GM18858 (cell line): ENCODE measurements around the gene CAMK4.

ENCODE experiments used
- ATAC-seq: cut with Tn5 transposase; IDR thresholded peaks from one replicate; pipeline ENCODE4 v1.9.1; 2021; ENCODE audit not compliant: unreplicated experiment

CAMK4 gene

DNA sequence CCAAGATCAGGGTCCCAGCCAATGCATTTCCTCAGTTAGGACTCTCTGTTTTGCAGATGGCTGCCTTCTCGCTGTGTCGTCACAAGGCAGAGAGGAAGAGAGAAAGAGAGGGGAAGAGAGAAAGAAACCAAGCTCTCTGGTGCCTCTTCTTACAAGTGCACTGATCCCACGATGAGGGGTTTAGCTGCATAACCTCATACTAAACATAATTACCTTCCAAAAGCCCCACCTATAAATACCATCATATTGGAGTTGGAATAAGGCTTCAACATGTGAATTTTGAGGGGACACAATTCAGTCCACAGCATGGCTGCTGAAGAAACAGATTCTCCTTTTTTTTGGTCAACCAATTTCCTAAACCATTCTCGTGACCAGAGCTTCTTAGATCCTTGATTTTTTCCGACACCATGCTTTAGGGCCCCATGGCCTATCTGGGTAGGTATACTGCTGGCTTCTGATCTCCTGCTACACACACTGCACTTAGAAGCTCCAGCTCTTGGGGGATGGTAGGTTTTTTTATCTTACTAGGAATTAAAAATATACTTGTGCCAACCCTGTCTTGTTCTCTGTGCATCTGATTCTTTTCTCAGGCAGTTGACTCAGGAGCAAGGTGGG lies 5.1 kb downstream of the CAMK4 start:
- ATAC-seq = no peak

DNA sequence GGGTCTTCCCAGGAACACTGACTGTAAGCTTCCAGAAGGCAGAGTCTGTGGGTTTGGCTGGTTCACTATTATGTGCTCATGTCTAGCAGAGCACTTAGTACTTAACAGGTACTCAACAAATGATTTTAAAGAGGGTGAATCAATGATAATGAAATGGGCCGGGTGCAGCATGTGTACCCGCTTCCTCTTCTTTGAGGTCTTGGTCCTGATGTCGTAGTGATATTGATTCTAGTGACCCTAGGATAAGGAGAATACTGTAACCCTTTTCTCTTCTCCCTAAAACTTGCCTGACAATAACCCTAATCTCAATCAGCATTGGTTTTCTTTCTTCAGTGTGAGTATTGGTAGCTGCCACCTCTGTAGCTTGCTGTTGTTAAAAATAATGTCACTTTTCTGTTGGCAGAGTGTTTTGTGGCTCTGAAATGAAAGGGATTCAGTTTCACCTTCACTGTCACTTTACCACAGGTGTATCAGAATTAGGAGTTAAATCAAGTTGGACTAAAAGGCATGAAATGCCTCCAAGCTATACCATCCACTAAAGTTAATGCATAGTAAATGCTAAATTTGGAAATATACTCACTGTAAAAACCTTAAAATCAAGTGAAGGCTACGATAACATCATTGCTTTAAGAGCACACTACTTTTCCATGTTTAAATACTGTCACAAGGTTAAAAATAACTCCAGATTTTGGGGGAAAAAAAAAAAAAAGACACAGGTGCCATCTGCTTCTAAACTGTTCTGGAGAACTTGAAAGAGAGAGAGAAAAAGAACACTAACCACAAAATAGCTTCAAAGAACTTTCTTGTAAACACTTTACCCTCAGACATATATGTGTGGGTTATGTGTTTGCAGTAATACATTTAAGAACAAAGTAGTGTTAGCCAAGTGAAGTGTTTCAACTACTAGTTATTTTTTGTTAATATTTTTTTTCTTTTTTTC lies 6.0 kb downstream of the CAMK4 start:
- ATAC-seq = peak; percentile 23

DNA sequence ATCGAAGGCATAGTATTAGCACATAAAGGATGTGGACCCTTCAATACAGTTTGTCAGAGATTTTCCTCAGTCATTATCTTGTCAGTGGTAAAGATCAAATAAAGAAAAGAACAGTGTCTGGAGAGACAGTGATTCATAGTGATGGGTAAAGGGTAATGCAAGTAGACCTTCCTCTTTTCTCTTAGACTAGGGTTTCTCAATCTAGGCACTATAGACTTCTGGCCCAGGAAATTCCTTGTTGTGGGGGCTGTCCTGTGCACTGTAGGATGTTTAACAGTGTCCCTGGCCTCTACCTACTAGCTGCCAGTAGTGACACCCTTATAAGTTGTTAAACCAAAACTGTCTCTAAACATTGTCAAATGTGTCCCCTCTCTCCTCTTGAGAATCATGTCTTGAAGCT lies 6.9 kb downstream of the CAMK4 start:
- no peak for ATAC-seq

DNA sequence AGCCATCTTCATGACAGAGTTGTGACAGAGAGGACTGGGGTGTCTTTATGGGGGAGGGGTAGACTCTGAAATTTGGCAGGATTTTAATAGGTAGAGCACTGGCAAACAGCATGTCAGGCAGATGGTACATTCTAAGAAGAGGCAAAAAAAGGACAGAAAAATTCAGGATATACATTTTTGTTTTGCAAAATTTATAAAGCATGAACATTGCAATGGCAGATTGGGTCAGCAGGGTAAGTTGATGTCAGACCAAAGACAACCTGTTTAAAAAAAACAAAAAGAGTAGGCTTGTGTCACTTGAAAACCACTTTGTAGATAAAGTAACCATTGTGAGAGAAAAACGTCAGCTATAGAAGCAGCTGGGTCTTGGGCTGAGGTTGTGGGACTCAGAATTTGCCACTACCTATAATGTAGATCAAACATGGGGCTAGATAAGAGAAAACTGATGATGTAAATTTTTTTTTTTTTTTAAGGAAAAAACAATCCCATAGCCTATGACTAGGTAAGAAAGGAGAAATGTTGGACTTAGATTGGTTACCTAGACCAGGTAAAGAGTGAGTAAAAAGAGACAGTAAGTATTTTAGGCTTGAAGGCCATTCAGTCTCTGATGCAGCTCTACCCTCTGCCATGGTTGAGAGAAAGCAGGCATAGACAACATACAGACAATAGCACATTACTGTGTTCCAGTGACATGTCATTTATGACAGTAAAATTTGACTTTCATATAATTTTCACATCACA lies 8.3 kb downstream of the CAMK4 start:
- ATAC-seq = no peak

DNA sequence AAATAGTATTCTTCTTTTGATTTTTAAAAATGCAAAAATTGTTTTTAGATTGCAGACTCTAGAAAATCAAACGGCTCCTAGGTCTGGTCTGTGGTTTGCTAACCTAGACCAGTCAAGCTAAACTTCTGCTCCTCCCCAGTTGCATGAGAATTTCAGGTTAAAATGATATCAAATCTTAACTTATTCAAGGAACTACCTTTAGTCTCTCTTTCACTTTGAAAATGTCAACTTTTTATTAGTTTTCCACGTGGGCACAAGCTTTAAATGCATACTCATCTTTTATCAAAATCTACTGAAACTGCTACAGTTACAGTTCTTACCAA lies 8.8 kb downstream of the CAMK4 start:
- no peak for ATAC-seq

DNA sequence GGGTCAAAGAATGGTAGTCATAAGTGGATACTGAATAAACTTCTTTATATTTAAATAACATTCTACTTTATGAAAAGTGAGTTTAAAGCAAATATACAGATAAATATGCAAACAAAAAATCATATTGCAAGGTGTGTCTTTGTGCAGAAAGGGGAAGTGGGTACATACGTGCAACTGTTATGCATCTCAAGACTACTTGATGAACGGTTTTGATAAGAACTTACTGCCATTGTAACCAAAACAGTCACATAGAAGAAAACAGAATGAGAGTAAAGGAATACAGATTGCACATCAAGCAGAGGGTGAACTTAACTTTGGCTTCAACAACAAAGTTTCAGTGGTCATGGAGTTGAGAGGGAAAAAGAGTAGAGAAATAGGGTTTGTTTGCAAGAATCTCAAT lies 9.9 kb downstream of the CAMK4 start:
- peak; percentile 36 for ATAC-seq

DNA sequence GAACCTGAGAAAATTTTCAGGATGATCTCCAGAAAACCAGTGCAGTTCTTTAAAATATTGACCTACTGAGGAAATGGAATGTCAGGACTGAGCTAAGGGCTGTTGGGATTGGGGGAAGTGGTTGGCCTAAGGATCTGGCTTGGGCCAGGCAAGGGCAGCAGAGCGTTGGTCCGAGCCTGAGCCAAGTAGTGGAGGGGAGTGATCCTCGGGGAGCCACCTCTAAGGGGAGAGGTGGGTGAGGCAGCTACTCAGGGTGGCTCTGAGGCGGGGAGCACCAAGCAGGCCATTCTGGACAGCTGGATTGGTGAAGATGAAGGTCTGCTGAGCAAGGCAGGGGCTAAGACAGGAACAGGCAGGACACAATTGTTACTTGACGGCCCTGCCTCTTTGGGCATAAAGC lies 11.5 kb downstream of the CAMK4 start:
- no peak for ATAC-seq

DNA sequence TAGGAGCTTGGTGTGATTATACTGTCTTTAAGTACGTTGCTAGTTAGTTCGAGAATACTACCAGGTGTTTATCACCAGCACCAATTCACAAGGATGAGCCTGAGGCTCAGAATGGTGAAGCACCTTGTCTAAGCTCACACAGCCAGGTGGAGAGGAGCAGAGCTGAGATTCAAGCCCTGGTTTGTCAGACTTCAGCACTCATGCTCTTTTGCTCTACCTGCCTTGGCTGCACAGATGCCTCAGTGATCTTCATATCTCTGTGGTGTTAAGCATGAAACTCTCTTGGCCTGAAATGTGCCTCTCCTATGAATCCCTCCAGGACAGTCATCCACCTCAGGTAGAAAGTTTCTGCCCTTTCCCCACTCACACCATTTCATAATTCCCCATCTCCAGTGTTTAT lies 12.2 kb downstream of the CAMK4 start:
- no peak for ATAC-seq

DNA sequence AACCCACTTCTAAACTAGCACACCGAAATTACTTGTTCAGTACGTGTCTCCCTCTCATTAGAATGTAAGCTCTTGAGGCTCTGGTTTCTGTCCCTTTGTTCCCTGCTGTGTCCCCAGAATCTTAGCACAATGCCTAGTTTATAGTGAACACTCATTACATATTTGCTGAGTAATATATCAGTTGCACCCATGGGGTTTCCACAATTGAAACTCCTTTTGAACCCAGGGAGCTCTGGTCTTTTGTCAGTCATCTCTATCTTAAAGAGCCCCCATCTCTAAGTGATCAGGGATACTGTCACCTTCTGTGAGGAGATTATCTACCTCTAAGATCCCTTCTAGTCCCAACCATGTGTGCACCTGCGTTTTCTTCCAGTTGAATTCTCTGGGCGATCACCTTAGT lies 12.8 kb downstream of the CAMK4 start:
- no peak for ATAC-seq

DNA sequence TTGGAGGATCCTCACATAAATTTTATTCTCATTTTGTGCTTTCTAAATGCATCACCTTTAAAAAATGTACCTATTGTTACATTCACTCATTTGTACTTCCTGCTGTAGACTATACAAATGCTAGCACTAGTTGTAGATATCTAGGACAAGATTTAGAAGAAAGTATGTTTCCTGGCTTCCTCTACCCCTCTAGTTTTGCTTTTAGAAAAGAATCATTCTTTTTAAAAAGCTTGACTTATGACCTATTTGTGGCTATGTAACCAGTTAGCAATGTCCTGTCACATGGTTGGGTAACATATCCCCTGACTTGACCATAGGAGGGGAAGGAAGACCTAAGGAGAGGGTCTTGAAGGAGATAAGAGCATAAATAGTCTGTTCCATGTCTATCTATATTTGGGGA lies 13.3 kb downstream of the CAMK4 start:
- no peak for ATAC-seq

DNA sequence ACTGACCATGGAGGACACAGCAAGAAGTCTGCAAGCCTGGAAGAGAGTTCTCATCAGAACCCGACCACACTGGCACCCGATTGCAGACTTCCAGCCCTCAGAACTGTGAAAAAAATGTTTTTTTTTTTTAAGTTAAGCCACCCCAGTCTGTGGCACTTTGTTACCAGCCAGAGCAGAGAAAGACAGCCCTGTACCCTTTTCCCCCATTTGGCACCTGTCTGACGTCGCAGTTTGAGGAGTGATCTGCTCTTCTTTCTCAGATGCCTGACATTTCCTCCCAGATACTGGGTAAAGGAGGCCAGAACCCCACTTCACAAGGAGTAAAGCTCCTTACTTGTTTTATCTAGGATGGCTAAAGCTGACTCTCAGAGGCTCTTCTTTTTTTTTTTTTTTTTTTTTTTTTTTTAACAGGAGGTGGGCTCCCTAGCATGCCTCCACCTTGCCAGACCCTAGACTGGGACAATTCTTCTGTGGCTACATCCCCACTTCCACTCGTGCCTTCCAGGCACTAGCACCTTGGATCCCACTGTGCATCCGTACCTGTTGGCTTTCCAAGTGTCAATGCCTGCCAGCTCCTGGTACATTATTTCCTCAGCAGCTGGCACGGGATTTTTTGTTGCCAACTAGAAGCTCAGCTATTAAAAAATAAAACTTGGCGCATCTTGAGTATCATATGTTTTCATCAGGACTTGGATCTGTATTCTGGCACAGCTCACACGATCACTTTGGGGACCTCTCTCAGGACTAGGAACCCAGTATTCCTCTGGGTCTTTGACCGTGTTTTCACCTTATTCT lies 14.4 kb downstream of the CAMK4 start:
- ATAC-seq = no peak

DNA sequence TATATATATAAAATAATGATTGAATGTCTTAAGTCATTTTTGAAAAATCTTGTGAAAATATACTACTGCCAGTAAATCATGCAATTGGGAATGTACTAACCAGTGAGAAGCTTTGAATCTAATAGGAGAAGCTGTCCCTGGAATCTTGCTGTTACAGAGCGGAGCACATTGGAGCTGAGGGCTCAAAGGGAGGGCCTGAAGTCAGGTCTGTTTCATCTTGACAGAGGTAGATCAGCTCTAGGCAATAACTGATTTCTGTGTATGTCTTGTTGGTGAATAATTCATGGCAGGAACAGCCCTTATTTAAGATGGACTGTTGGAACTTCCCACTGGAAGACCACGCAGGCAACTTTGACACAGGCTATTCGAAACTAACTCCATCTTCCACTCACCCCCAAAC lies 17.5 kb downstream of the CAMK4 start:
- no peak for ATAC-seq

DNA sequence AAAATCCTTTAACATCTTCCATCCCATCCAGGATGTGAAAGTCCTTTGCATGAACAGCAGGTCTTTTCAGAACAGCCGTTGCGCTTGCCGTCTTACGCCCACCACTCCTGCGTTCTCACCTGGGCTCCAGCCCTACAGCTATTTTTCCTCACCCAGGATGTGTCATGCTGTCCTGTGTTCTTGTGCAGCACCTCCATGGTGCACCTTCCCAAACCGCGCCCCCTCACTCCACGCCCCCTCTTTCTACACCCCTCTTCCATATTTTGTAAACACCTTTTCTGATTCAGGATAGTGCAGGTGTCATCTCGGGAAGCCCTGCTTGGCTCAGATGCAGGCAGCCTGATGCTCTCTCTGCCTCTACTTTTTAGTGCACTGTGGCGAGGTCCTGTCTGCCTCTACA lies 18.4 kb downstream of the CAMK4 start:
- ATAC-seq = no peak

DNA sequence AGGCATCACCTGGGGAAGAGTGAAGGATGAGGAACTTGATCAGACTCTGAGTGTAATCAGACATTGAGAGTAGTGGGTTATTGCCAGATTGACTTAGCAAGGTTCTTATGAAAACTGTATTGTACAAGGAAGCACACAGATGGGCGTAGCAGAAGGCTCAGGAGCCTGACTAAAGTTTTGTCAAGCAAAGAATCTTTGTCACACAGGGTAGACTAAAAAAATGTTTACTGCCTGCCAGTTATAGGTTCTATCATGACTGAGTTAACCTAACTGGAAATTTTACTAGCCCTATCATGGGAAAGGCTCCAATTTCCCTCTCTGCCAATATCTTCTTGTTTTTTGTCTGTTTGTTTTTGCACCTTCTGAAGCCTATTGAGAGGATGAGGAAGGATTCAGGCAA lies 19.1 kb downstream of the CAMK4 start:
- no peak for ATAC-seq

DNA sequence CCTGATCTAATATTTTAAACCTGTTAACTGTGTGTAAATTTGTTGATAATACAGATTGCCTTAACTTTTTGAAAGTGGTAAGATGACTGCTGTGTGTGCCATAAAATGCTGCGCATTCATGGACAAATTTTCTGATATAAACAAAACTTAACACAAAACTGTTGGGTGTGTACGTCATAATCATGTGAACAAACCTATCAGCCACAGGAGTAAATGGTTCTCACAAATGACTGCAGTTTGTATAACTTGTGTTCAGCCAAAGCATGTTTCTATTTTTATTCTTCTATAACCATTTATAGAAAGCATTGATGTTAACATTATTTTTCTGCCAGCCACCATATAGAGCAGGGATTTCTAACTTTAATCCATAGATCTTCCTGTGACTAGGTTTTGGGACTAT lies 21.5 kb downstream of the CAMK4 start:
- no peak for ATAC-seq

DNA sequence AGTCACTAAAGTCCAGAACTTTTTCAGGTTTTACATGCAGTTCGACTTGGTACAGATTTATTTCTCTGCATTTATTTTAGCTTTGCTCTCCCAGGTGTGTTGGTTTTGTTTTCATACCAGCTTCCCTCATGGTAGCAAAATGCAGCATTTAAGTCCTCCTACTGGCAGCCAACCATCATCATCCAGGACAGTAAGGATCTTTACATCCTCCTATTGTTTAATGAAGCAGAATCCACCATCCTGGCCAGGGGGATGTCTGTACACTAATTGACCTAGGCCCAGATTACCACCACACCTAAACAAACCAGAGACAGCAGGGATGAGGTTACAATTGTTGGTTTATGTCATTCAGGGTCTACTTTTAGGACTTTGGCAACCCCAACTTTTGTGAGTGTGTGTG lies 22.3 kb downstream of the CAMK4 start:
- ATAC-seq = no peak

DNA sequence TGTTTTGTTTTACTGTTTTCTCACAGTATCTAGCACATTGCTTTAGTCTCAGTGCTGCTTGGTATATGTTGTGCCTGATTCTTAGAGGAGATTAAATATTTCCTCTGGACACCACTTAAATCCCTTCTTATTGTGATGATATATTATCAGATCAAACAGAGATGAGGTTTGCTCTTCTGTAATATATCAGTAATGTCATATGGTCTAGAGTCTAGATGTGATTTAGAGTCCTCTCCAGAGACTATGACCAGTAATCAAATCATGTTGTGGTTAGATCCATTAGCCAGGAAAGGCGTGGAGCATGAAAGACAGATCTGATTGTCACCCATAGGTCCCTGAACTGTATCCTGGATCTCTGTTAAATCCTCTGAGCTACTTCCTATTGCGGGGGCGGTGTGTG lies 24.4 kb downstream of the CAMK4 start:
- ATAC-seq = no peak

DNA sequence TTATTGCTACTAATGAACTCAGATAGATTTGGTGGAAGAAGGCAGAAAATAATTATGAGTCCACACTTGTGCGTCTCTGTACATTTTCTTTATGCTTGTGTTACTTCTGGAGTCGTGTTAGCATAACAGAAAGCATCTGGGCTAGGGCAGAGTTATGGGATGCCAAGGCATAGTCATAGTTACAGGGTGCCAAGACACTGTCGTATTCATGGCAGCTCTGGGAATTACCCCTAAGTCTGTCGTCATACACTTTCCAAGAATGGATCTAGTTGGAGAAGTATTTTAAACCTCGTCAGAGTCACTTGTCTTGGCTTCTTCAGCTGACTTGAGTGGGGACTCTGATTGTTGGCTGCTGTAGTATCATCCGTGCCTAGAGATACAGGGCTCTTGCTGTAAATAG lies 27.7 kb downstream of the CAMK4 start:
- ATAC-seq = no peak

DNA sequence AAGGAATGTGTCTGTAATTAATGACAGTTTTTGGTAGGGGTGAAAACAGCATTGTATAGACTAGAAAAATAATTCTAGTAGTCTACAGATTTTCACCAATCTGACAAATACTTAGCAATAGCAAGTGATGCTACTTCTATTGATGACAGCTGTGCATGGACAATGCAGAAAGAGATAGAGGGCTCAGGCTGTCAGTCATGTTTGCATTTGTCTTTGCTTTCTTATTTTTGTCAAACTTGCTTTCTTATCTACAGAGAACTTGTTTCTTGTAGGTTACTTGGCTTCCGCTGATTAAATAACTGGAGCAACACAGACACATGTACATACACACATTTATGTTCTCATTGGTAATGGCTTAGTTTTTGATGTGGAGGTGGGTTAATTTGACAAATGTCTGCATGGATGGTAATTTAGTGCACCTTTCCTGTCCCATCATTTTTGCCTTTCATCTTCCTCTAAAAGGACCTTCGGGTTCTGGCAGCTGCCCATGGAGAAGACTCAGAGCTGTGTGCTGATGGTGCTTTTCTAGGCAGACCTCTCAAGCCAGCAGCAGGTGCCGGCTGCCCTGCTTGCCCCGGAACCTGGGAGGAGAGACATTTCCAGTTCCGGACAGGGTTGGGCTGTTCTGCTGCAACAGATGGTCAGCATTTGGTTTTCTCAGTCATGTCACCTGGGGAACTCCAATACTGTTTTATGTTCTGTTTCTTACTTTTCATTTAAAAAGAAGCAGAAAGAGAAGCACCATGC lies 28.8 kb downstream of the CAMK4 start:
- ATAC-seq = peak; percentile 53

DNA sequence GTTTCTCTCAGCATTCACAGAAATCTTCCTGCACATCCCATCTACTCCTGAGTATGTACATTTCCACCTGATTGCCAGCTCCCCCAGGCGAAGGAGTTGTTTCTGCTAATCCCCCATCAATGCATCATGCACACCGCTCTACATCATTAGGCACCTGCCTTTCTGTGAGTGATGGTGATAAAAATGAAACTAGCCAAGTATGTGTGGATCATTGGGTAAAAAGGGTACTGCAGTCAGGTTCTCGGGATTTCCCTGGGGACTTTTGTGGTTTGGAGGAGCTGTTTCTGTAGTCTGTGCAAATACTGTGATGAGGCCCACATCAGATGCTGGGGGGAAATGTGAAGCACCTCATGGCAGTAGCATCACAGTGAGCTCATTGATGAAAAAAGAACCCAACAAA lies 30.4 kb downstream of the CAMK4 start:
- peak; percentile 73 for ATAC-seq

DNA sequence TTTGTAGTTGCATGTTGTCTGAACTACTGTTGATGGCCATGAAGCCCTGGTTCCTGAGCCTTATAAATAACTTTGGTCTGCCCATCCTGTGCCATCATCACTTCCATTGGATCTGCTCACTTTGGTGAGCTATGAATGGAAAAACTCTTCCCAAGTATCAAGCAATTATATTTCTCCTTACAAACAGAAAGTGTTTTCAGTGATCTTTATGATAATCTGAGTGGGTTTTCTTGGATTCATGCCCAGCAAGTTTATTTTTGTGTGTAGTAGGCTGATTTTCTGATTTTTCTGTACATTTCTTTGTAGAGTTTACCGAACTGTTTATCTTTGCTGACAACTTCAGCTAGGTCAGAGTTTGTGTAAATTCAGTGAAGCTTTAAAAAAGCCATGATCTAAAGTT lies 31.0 kb downstream of the CAMK4 start:
- peak; percentile 3 for ATAC-seq
